DOHH2 (cell line): ENCODE measurements around the gene ADGRL3.

Experiments used
- H3F3A ChIP-seq: fragments of 200-600 bp; sonication (generic), shearing (Covaris generic); 2 replicates; pipeline ENCODE4 v1.6.0; 2016; ENCODE audit warnings: antibody characterized with exemption, mild to moderate bottlenecking; ENCODE audit not compliant: control insufficient read depth, insufficient read depth
- H3K27ac ChIP-seq: fragments of 200-600 bp; sonication (generic); 2 replicates; pipeline ENCODE4 v1.5.1; 2014; ENCODE audit warnings: low read depth, mild to moderate bottlenecking, low read length, moderate library complexity
- H3K27me3 ChIP-seq: fragments of 200-600 bp; sonication (generic); 2 replicates; pipeline ENCODE4 v1.6.1; 2014; ENCODE audit warnings: mild to moderate bottlenecking, low read length, mixed read lengths; ENCODE audit not compliant: control insufficient read depth
- H3K36me3 ChIP-seq: fragments of 200-600 bp; sonication (generic); 2 replicates; pipeline ENCODE4 v1.6.1; 2014; ENCODE audit warnings: mild to moderate bottlenecking, low read length, moderate library complexity, mixed read lengths; ENCODE audit not compliant: control insufficient read depth
- H3K4me1 ChIP-seq: fragments of 200-600 bp; sonication (generic); 2 replicates; pipeline ENCODE4 v1.6.1; 2014; ENCODE audit warnings: mild to moderate bottlenecking, low read length, mixed read lengths; ENCODE audit not compliant: control insufficient read depth
- H3K4me2 ChIP-seq: fragments of 200-600 bp; sonication (generic); 2 replicates; pipeline ENCODE4 v1.6.0; 2014; ENCODE audit warnings: mild to moderate bottlenecking, low read length, moderate library complexity
- H3K4me3 ChIP-seq: fragments of 200-600 bp; sonication (generic); 2 replicates; pipeline ENCODE4 v1.5.1; 2014; ENCODE audit warnings: mild to moderate bottlenecking, low read length, mixed read lengths
- H3K79me2 ChIP-seq: fragments of 200-600 bp; sonication (generic); 2 replicates; pipeline ENCODE4 v1.6.1; 2014; ENCODE audit warnings: mild to moderate bottlenecking, low read length, mixed read lengths; ENCODE audit not compliant: control insufficient read depth
- H3K9me2 ChIP-seq: fragments of 200-600 bp; sonication (generic); replicated peaks from 2 replicates; pipeline ENCODE4 v1.6.1; 2014; ENCODE audit warnings: mild to moderate bottlenecking, low read length, mixed read lengths; ENCODE audit not compliant: control insufficient read depth
- H3K9me3 ChIP-seq: fragments of 200-600 bp; sonication (generic); 2 replicates; pipeline ENCODE4 v1.6.1; 2014; ENCODE audit warnings: antibody characterized with exemption, low read length, mixed read lengths; ENCODE audit not compliant: control insufficient read depth, insufficient read depth
- H4K20me1 ChIP-seq: fragments of 200-600 bp; sonication (generic); 2 replicates; pipeline ENCODE4 v1.6.0; 2014; ENCODE audit warnings: low read depth, mild to moderate bottlenecking, antibody characterized with exemption, low read length, moderate library complexity; ENCODE audit not compliant: control insufficient read depth, insufficient read depth
- CTCF ChIP-seq: fragments of 200-600 bp; sonication (generic); IDR thresholded peaks from one replicate; pipeline ENCODE4 v1.5.1; 2014; ENCODE audit warnings: antibody characterized with exemption, mild to moderate bottlenecking, low read depth, low read length; ENCODE audit not compliant: poor library complexity, severe bottlenecking
- EZH2phosphoT487 ChIP-seq: fragments of 200-600 bp; sonication (generic); IDR thresholded peaks from 2 replicates; pipeline ENCODE4 v1.6.1; 2017; ENCODE audit warnings: borderline replicate concordance, mild to moderate bottlenecking, antibody characterized with exemption, low read length, moderate library complexity, mixed read lengths

Gene ADGRL3

GRCh38 chr4:61200187-61200915 lies at the start of gene ADGRL3:
Gene ADGRL3 (plus strand): TSS chr4:61200326.
- H4K20me1 ChIP-seq = no peaks in the 10 kb centered on the region
- no peaks in the 10 kb centered on the region for H3K9me2 ChIP-seq
- no peaks in the 10 kb centered on the region for H3F3A ChIP-seq
- no peak for TF ChIP-seq EZH2phosphoT487
- TF ChIP-seq CTCF = no peak
- no peak within 1 kb of the TSS for H3K27ac ChIP-seq
- no peaks in the 10 kb centered on the region for H3K4me1 ChIP-seq
- H3K4me2 ChIP-seq = no peak within 1 kb of the TSS
- H3K4me3 ChIP-seq = no peak within 1 kb of the TSS
- no peaks in the 10 kb centered on the region for H3K79me2 ChIP-seq
- H3K27me3 ChIP-seq = no peaks in the 10 kb centered on the region
- H3K9me3 ChIP-seq = peaks cover 4% of the 10 kb centered on the region; the same call in 1 of the 2 replicates
- no peaks in the 10 kb centered on the region for H3K36me3 ChIP-seq

DNA sequence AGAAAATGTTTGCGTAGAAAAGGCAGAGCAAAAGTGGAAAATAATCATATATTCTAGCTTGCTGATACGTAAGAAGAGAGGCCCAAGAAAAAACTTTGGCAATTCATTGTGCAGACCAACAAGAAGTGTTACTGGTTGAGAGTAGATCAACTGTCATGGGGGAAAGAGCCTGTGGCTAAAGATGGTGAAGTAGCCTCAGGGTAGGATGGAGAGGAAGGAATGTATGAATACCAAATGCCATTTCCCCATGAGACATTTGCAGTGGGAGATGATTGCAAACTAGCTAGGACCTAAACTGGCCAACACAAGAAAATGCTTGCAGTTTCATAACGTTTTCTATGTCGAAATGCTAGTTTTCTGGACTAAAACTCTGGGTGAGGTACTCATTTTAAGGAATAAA lies 47.7 kb upstream of the ADGRL3 start:
- H3K36me3 ChIP-seq = no peaks in the 10 kb centered on the region

GRCh38 chr4:61160478-61160877 lies 39.6 kb upstream of the ADGRL3 start:
- TF ChIP-seq EZH2phosphoT487 = no peak
- no peak for TF ChIP-seq CTCF
- Histone ChIP-seq H3K79me2 (no peaks in the 10 kb centered on the region), H3K4me1 (no peaks in the 10 kb centered on the region), H4K20me1 (no peaks in the 10 kb centered on the region), H3K9me3 (no peaks in the 10 kb centered on the region), H3K4me2 (no peak overlapping the region), H3K27ac (no peak overlapping the region), H3F3A (no peaks in the 10 kb centered on the region), H3K9me2 (no peaks in the 10 kb centered on the region), H3K36me3 (no peaks in the 10 kb centered on the region), H3K27me3 (no peaks in the 10 kb centered on the region), H3K4me3 (no peak overlapping the region)

More for the DNA sequence above, 47.7 kb upstream of the ADGRL3 start:
- Histone ChIP-seq H3K4me3 (no peak overlapping the region), H3F3A (no peaks in the 10 kb centered on the region), H3K9me2 (no peaks in the 10 kb centered on the region), H3K4me2 (no peak overlapping the region), H3K27me3 (no peaks in the 10 kb centered on the region), H3K9me3 (no peaks in the 10 kb centered on the region), H3K4me1 (no peaks in the 10 kb centered on the region), H3K27ac (no peak overlapping the region), H3K79me2 (no peaks in the 10 kb centered on the region), H4K20me1 (no peaks in the 10 kb centered on the region)
- TF ChIP-seq CTCF (no peak), EZH2phosphoT487 (no peak)
